ENCODE results near the gene CDKL4. TPM values are rescaled to one million over a fixed set of nuclear protein-coding genes. Genes with fewer than 3 reads are reported as not detected.

The CDKL4 gene
- total and polyA plus RNA-seq, 11 donors = 0.11 to 1.1 (median 0.67) TPM; not detected in 4

DNA sequence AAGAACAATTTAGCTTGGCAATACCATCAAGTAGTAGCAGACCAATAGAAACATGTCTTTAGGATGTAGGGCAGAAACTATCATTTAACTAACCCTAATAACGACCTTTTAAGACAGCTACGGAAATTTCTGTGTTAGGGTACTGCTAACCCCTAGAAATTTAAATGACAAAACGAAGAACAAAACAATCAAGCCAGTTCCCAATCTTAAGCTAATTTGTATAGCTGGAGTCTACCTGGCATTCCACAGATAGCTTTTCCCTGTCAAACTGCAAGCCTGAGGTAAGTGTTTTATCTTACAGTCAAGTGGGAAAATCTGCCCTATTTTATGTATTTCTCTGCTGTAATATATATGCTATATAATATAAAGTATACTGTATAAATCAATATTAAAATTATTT, 37.6 kb upstream of the CDKL4 start:
- ATAC-seq (no peak), DNase-seq (no peak)
- no peaks in the 10 kb centered on the region for H3K9me3 ChIP-seq
- H3K27me3 ChIP-seq = no peaks in the 10 kb centered on the region
- peaks cover under 1 to 100% (median 88%) of the 10 kb centered on the region in 9 donors for H3K36me3 ChIP-seq
- intact Hi-C loops (cut with DNase I) = no loop called here
- WGBS, 4 donors = 86 to 96% (median 94%) methylated on average over 3 of the region's 3 CpGs
- no peak for TF ChIP-seq POLR2A (IDR thresholded peaks at IDR 0.05)
- TF ChIP-seq, protein P1, sequence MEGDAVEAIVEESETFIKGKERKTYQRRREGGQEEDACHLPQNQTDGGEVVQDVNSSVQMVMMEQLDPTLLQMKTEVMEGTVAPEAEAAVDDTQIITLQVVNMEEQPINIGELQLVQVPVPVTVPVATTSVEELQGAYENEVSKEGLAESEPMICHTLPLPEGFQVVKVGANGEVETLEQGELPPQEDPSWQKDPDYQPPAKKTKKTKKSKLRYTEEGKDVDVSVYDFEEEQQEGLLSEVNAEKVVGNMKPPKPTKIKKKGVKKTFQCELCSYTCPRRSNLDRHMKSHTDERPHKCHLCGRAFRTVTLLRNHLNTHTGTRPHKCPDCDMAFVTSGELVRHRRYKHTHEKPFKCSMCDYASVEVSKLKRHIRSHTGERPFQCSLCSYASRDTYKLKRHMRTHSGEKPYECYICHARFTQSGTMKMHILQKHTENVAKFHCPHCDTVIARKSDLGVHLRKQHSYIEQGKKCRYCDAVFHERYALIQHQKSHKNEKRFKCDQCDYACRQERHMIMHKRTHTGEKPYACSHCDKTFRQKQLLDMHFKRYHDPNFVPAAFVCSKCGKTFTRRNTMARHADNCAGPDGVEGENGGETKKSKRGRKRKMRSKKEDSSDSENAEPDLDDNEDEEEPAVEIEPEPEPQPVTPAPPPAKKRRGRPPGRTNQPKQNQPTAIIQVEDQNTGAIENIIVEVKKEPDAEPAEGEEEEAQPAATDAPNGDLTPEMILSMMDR (IDR thresholded peaks at IDR 0.05) = no peak
- no peak overlapping the region for H3K27ac ChIP-seq
- H3K4me3 ChIP-seq = no peak overlapping the region
- H3K4me1 ChIP-seq = no peaks in the 10 kb centered on the region

DNA sequence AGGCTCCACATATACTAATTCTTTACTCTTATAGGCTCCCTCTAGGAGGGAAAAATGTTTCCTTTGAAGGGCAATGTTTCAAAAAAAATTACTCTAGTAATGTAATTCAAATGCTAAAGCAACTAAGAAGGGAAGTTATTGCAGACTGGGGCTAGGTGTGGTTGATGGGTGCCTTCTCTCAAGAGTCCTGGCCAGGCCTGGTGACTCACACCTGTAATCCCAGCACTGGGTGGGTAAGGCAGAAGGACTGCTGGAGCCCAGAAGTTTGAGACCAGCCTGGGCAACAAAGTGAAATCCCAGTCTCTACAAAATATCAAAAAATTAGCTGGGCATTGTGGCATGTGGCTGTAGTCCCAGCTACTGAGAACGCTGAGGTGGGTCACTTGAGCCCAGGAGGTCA, 31.2 kb upstream of the CDKL4 start:
- WGBS, 4 donors = 88 to 100% (median 94%) methylated on average over 1 of the region's 1 CpG
- intact Hi-C loops (cut with DNase I) = no loop called here

DNA sequence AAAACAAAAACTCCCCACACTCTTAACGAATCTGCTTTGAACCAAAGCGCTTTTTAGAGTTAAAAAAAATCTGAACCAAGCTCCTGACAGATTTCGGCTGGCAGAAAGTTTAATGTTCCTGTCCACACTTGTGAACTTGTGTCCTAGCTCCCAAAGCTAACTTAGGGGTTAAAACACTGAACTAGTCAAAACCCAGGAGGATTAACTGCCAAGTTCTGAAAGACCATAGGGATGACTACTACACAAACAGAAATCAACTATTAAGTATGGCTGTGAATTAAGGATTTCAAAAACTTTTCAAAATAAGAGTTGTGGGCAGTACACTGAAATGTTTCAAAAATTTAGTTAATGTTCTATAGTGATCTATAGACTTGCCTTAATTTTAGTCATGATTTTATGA, 26.2 kb upstream of the CDKL4 start:
- ATAC-seq (no peak), DNase-seq (no peak)
- H3K4me1 ChIP-seq = peaks cover 0 to 16% (median 0%) of the 10 kb centered on the region in 12 donors
- 77 to 86% (median 82%) methylated on average over 3 of the region's 3 CpGs for WGBS, 4 donors
- intact Hi-C loops (cut with DNase I) = no loop called here
- no peak for TF ChIP-seq POLR2A (IDR thresholded peaks at IDR 0.05)
- TF ChIP-seq, protein P1 (IDR thresholded peaks at IDR 0.05) = no peak
- H3K9me3 ChIP-seq = no peaks in the 10 kb centered on the region
- H3K27ac ChIP-seq = no peak overlapping the region
- no peak overlapping the region for H3K4me3 ChIP-seq
- no peaks in the 10 kb centered on the region for H3K27me3 ChIP-seq
- H3K36me3 ChIP-seq = peaks cover 0 to 89% (median 55%) of the 10 kb centered on the region in 9 donors

More for the DNA sequence above, 31.2 kb upstream of the CDKL4 start:
- Histone ChIP-seq H3K27ac (no peak overlapping the region), H3K4me1 (no peaks in the 10 kb centered on the region), H3K27me3 (no peaks in the 10 kb centered on the region), H3K4me3 (no peak overlapping the region), H3K36me3 (peaks cover 2 to 100% (median 89%) of the 10 kb centered on the region in 9 donors), H3K9me3 (no peaks in the 10 kb centered on the region)
- DNase-seq (no peak), ATAC-seq (no peak)
- TF ChIP-seq, protein P1 (IDR thresholded peaks at IDR 0.05) = no peak
- no peak for TF ChIP-seq POLR2A (IDR thresholded peaks at IDR 0.05)

DNA sequence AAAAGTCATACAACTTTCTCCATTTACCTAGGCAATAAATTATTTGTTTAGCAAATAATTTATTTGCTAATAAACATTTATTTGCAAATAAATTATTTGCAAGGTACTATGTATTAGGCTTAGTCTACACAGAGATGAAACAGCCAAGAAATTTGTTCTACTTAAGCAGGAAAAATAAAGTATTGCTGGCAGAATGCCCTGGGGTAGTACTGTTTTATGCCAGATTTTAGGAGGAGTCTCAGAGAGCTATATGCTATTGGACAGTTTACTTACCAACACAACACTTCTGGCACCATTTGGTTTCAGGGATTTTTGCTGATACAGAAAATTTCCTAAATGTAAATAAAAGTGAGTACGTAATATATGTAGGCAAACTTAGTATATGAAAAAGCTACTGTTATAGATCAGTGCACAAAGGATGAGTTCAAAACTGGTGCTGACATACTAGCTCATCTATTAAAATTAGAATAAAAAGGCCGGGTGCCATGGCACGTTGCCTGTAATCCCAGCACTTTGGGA, 23.2 kb upstream of the CDKL4 start:
- no peak for ATAC-seq
- TF ChIP-seq, protein P1 (IDR thresholded peaks at IDR 0.05) = no peak
- TF ChIP-seq POLR2A (IDR thresholded peaks at IDR 0.05) = no peak

More for the DNA sequence above, 23.2 kb upstream of the CDKL4 start:
- Histone ChIP-seq H3K4me3 (no peak overlapping the region), H3K9me3 (no peaks in the 10 kb centered on the region), H3K4me1 (peaks cover 0 to 16% (median 0%) of the 10 kb centered on the region in 12 donors), H3K27ac (peak overlapping the region in 1 of 12 donors; percentile 11), H3K27me3 (no peaks in the 10 kb centered on the region), H3K36me3 (peaks cover 0 to 88% (median 57%) of the 10 kb centered on the region in 9 donors)
- 76 to 82% (median 79%) methylated on average over 3 of the region's 3 CpGs for WGBS, 4 donors
- no peak for DNase-seq
- intact Hi-C loops (cut with DNase I) = no loop called here
